ENCODE data around the gene KRTAP1-3. TPM values are rescaled to one million over a fixed set of nuclear protein-coding genes. Genes with fewer than 3 reads are reported as not detected.
"Not testable (repeated sequence)": the region's sequence is repeated elsewhere in the genome, so short reads cannot be mapped to it uniquely, and the experiment has no call there.

Gene KRTAP1-3
- polyA plus RNA-seq, 1 donor, result not detected

DNA sequence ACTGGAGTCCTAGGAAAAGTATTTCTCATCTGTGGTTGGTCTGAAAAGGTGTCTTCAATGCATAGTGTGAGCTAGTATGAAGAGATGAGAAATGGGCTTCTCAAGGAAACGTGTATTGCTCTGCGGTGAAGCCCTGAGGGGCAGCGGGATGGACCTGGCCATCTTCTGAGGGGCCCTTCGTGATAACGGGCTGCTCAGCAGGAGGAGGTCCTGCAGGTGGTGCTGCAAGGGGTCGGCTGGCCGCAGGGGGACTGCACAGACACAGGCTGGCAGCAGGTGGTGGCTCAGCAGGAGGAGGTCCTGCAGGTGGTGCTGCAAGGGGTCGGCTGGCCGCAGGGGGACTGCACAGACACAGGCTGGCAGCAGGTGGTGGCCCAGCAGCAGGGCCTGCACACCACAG, 19.9 kb upstream of the KRTAP1-3 start:
- not testable (repeated sequence) for DNase-seq (ENCODE audit: low read depth)

- no peak for DNase-seq (ENCODE audit: low read depth)
Observed at GRCh38 chr17:41054025-41054424, 19.4 kb upstream of the KRTAP1-3 start.

DNA sequence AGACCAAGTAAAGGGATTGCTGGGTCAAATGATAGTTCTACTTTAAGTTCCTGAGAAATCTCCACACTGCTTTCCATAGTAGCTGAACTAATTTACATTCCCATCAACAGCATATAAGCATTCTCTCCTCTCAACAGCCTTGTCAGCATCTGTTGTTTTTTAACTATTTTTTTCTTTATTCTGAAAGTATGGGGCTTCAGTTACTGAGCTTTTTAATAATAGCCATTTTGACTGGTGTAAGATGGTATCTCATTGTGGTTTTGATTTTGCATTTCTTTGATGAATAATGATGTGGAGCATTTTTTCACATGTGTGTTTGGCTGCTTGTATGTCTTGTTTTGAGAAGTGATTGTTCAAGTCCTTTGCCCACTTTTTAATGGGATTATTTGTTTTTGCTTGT, 17.9 kb upstream of the KRTAP1-3 start:
- DNase-seq (ENCODE audit: low read depth), result no peak

- DNase-seq (ENCODE audit: low read depth), result no peak
Observed at GRCh38 chr17:41049110-41049509, 14.4 kb upstream of the KRTAP1-3 start.

- DNase-seq (ENCODE audit: low read depth), result no peak
Observed at GRCh38 chr17:41048441-41048840, 13.8 kb upstream of the KRTAP1-3 start.

- DNase-seq (ENCODE audit: low read depth), result not testable (repeated sequence)
Observed at GRCh38 chr17:41046735-41047465, 12.2 kb upstream of the KRTAP1-3 start, which contains the start of gene KRTAP2-1. TSS of gene KRTAP2-1 (minus strand) at chr17:41047316. CDS start at chr17:41047267, 49 bp downstream.

DNA sequence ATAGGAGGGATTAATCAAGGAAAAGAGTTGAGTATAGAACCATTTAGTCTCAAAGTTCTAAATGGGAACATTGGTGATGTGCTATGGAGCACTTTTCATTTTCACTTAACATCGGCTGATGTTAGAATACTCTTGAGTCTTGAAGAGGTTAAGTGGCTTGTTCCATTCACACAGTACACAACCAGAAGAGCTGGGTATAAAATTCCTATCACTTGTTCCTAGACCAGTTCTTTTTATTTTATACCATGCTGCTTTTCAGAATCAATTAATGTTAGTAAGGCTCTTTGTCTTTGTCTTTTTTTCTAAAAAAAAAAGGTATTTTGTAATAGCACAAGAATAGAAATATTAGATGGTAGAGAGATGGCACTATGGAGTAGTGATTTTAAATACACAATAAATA, 8.3 kb upstream of the KRTAP1-3 start:
- no peak for DNase-seq (ENCODE audit: low read depth)

- not testable (repeated sequence) for DNase-seq (ENCODE audit: low read depth)
Observed at GRCh38 chr17:41040783-41041571, 6.3 kb upstream of the KRTAP1-3 start, which contains the start of gene KRTAP1-1. TSS of gene KRTAP1-1 (minus strand) at chr17:41041450. CDS start at chr17:41041397, 53 bp downstream.

DNA sequence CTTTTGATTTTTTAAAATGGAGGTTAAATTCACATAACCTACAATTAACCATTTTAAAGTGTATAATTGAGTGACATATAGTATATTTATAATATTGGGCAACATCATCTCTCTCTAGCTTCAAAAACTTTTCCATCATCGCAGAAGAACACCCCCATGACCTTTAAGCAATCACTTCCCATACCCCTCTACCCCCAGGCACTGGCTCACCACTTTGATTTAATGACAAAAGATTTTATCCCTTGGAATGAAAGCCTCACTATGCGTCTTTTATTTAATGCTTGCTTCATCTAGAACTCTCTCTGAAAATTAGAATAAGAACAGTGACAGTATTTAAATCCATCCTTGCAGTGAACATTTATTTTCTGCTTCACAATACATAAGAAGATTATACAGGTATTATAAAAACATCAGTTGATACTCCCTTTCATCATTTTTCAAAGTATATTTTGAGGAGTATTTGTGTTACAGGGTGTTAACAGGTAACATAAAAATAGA, 3.2 kb upstream of the KRTAP1-3 start:
- no peak for DNase-seq (ENCODE audit: low read depth)

DNA sequence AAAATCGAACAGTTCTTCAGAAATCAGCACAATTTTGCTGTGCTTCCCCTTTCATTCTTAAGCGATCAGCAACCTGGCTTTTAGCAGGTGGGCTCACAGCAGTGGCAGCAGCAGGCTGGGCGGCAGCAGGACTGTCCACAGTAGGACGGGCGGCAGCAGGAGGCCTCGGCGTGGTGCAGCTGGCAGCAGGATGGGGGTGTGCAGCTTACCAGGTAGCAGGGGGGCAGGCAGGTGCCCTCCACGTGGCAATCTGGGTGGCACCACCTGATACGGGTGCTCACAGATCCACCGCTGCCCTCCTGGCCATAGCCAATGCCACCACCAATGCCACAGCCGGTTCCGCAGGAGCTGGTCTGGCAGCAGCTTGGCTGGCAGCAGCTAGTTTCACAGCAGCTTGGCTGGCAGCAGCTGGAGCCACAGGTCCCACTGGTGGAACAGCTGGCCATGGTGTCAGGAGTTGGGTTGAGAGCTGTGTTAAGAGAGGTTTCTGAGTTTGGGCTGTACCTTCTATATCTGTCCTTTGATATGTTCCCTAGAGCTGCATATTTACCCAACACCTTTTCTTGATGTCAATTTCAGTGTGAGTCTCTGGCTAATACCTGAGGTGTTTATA, 4.9 kb downstream of the KRTAP1-3 start, which contains the start of gene KRTAP1-4:
Gene KRTAP1-4 (minus strand): TSS at position 563 of the 613 bp plus-strand sequence. CDS start 117 bp downstream, at position 446.
- DNase-seq (ENCODE audit: low read depth), result no peak

- no peak for DNase-seq (ENCODE audit: low read depth)
Observed at GRCh38 chr17:41026715-41027471, 7.8 kb downstream of the KRTAP1-3 start, which contains the start of gene KRTAP1-5. TSS of gene KRTAP1-5 (minus strand) at chr17:41027208. CDS start at chr17:41027155, 53 bp downstream.

DNA sequence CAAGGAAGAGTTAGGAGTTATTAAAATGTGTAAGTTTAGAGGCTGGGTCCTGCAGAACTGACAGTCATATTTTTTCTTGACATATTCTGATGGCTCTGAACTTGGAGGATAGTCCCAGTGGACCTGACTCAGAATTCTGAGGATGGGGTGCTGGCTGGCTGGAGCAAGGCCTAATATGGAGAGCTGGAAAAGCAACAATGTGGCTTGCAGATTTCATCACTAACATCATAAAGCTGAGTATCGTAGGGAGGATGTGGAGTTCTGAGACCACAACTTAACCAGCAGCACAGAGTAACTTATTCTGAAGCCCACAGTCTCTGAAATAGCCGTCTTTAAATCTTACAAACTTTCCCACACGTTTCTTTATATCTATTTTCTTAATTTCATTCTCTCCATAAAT, 10.0 kb downstream of the KRTAP1-3 start:
- no peak for DNase-seq (ENCODE audit: low read depth)

GRCh38 chr17:41020336-41020735, 14.3 kb downstream of the KRTAP1-3 start:
- DNase-seq (ENCODE audit: low read depth), result no peak

GRCh38 chr17:41019415-41019814, 15.3 kb downstream of the KRTAP1-3 start:
- no peak for DNase-seq (ENCODE audit: low read depth)

DNA sequence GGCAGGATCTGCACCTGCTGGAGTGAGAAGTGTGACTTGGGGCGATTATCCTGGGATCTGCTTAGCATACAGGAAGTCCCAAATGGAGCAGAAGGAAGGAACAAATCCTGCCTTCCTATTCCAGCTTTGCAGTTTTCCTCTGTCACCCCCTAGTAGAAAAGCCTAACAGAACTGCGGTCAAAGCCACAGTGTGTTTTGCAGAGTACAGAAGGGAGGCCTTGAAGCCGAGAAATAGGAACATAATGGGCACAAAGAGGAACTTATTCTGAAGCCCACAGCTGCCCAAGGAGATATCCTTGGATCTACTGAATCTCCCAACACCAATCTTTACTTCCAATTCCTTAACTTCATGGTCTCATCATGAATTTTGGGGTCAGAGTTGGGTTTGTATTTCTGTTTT, 16.1 kb downstream of the KRTAP1-3 start:
- no peak for DNase-seq (ENCODE audit: low read depth)

- no peak for DNase-seq (ENCODE audit: low read depth)
Observed at GRCh38 chr17:41016578-41017215, 18.0 kb downstream of the KRTAP1-3 start.

GRCh38 chr17:41015454-41015853, 19.2 kb downstream of the KRTAP1-3 start:
- no peak for DNase-seq (ENCODE audit: low read depth)

GRCh38 chr17:41013606-41014005, 21.1 kb downstream of the KRTAP1-3 start:
- peak; percentile 14 for DNase-seq (ENCODE audit: low read depth)

- DNase-seq (ENCODE audit: low read depth), result no peak
Observed at GRCh38 chr17:41013181-41013580, 21.5 kb downstream of the KRTAP1-3 start.

DNA sequence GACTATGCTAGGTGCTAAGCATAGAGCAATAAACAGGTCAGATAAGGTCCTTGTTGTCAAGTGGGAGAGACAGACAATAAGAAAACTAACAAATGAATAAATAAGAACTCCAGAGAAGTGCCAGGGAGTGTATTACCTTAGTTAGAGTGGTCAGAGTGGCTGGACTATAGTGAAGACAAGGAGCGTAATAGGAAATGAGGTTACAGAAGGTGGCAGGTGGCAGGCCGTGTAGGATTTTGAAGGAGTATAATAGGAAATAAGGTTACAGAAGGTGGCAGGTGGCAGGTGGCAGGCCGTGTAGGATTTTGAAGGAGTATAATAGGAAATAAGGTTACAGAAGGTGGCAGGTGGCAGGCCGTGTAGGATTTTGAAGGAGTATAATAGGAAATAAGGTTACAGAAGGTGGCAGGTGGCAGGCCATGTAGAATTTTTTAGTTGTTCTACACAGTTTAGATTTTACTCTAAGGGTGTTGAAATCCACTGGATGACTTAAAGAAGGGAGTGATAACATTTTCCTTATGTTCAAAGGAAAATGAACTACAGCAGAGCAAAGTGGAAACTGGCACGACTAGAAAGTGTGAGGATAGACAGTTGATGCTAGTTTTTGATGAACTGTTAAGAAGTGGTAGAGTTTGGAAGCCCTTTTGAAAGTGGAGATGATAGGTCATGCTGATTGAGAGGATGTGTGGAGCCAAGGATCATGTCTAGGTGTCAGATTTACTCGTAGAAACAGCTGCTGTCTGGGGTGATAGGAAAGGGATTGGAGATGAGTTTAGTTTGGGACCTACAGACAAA, 22.2 kb downstream of the KRTAP1-3 start:
- no peak for DNase-seq (ENCODE audit: low read depth)
